Measurements from ENCODE around the gene TBC1D10A. TPM values are rescaled to one million over a fixed set of nuclear protein-coding genes. Genes with fewer than 3 reads are reported as not detected.

TBC1D10A gene
- total RNA-seq, 6 donors from 2014 or later = 22.6 to 61.0 (median 36.2) TPM

DNA sequence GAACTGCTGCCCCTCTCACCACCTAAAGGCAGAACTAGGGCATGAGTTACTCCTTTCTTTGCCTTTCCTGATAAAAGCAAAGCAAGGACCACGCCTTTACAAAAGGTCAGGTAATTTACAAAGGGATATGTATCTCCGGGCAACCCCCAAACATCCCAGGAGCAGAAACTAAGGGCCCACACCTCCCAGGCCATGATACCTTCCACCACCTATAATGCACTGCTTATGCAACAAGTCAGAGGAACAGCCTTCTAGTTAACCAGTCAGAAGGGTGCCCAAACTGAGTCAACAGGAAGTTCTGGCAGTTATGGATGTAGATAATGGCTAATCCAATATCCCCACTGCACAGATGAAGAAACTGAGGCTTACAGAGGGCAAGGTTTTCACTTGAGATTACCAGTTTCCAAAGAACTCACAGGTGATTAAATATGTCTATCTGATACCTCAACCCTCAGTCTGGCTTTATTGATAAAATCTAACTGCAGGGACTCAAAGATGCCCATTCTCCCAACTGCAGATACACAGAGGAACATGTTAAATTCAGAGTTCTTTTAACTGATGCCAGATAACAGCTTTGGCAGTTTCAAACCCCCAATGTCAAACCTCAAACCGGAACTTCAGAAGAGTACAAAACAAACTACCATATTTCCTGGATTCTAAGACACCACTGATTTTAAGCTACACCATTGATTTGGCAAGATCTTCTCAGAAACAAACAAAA lies 20.7 kb downstream of the TBC1D10A start:
- ATAC-seq (ENCODE audit: low FRiP score in 2 of 2) (no peak), DNase-seq (no peak)
- 24 to 35% methylated on average over 3 of the region's 3 CpGs for WGBS, 2 donors
- Histone ChIP-seq H3K9me3 (no peaks in the 10 kb centered on the region), H3K4me3 (peak overlapping the region in 2 of 4 donors; percentile 7 to 24), H3K27me3 (no peaks in the 10 kb centered on the region), H3K36me3 (peaks cover 0 to 14% (median 2%) of the 10 kb centered on the region in 4 donors), H3K4me1 (peaks cover 100% of the 10 kb centered on the region in 4 donors), H3K27ac (peak overlapping the region; percentile 85 to 94 (median 88))
- TF ChIP-seq POLR2A (IDR thresholded peaks at IDR 0.05) (peak in 1 of 4 donors; percentile 1), POLR2AphosphoS5 (IDR thresholded peaks at IDR 0.05) (no peak), EP300 (IDR thresholded peaks at IDR 0.05) (no peak)
- TF ChIP-seq, protein P1, sequence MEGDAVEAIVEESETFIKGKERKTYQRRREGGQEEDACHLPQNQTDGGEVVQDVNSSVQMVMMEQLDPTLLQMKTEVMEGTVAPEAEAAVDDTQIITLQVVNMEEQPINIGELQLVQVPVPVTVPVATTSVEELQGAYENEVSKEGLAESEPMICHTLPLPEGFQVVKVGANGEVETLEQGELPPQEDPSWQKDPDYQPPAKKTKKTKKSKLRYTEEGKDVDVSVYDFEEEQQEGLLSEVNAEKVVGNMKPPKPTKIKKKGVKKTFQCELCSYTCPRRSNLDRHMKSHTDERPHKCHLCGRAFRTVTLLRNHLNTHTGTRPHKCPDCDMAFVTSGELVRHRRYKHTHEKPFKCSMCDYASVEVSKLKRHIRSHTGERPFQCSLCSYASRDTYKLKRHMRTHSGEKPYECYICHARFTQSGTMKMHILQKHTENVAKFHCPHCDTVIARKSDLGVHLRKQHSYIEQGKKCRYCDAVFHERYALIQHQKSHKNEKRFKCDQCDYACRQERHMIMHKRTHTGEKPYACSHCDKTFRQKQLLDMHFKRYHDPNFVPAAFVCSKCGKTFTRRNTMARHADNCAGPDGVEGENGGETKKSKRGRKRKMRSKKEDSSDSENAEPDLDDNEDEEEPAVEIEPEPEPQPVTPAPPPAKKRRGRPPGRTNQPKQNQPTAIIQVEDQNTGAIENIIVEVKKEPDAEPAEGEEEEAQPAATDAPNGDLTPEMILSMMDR (IDR thresholded peaks at IDR 0.05) = no peak

GRCh38 chr22:30305519-30305905 lies 21.2 kb downstream of the TBC1D10A start:
- H3K4me3 ChIP-seq = peak overlapping the region in 2 of 4 donors; percentile 7 to 24
- ATAC-seq (ENCODE audit: low FRiP score in 2 of 2) (peak; percentile 68 to 87), DNase-seq (peak in 1 of 2 donors; percentile 76)
- H3K4me1 ChIP-seq = peaks cover 100% of the 10 kb centered on the region in 4 donors
- H3K27me3 ChIP-seq = no peaks in the 10 kb centered on the region
- H3K9me3 ChIP-seq = no peaks in the 10 kb centered on the region
- H3K36me3 ChIP-seq = peaks cover 0 to 20% (median 2%) of the 10 kb centered on the region in 4 donors
- 5 to 11% methylated on average over 4 of the region's 4 CpGs for WGBS, 2 donors
- TF ChIP-seq EP300 (IDR thresholded peaks at IDR 0.05) (peak in 1 of 4 donors; percentile 7), POLR2AphosphoS5 (IDR thresholded peaks at IDR 0.05) (peak; percentile 39 to 66), POLR2A (IDR thresholded peaks at IDR 0.05) (peak in 3 of 4 donors; percentile 14 to 74 (median 48))
- TF ChIP-seq, protein P1 (IDR thresholded peaks at IDR 0.05) = no peak
- peak overlapping the region; percentile 85 to 94 (median 88) for H3K27ac ChIP-seq

DNA sequence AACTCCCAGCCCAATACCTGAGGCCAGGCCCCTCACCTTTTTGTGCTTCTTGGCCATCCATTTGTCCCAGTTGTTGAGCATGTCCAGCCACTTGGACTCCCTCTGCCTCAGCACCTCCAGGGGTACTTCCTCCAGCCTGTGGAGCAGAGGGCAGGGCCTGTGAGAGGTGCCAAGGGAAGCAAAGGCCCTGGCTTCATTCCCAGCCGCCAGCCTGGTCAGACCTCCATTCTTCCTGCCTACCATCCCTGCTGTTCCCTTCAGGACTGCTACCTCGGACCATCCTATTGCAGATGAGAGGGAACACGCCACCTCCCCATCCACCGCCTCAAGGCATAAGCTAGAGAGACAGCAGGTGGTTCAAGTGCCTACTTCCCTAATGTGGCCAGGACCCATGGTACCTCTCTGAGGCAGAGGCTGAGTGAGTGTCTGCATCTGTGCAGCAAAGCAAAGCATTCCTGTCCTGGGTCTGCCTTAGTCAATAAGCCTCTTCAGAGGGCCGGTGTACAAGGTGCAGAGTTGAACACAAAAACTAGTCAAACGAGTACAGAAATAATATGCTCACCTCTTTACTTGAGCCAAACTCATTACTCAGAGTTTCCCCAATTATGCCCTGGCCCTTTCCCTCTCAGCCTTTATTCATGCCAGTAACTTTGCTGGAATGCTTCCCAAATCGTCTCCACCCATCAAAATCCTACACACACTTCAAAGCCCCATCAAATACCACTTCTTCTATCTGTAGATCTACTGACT lies 22.1 kb downstream of the TBC1D10A start:
- ATAC-seq (ENCODE audit: low FRiP score in 2 of 2) = peak; percentile 18 to 78
- DNase-seq = peak in 1 of 2 donors; percentile 71
- Histone ChIP-seq H3K4me3 (no peak overlapping the region), H3K9me3 (no peaks in the 10 kb centered on the region), H3K36me3 (peaks cover 0 to 28% (median 4%) of the 10 kb centered on the region in 4 donors), H3K4me1 (peaks cover 93 to 99% (median 95%) of the 10 kb centered on the region in 4 donors), H3K27ac (peak overlapping the region; percentile 85 to 94 (median 88)), H3K27me3 (no peaks in the 10 kb centered on the region)
- WGBS, 2 donors = 34 to 35% methylated on average over 4 to 7 of the region's 7 CpGs
- TF ChIP-seq POLR2A (IDR thresholded peaks at IDR 0.05) = no peak
- peak in 1 of 2 donors; percentile 24 for TF ChIP-seq POLR2AphosphoS5 (IDR thresholded peaks at IDR 0.05)
- TF ChIP-seq, protein P1 (IDR thresholded peaks at IDR 0.05) = no peak
- TF ChIP-seq EP300 (IDR thresholded peaks at IDR 0.05) = no peak

DNA sequence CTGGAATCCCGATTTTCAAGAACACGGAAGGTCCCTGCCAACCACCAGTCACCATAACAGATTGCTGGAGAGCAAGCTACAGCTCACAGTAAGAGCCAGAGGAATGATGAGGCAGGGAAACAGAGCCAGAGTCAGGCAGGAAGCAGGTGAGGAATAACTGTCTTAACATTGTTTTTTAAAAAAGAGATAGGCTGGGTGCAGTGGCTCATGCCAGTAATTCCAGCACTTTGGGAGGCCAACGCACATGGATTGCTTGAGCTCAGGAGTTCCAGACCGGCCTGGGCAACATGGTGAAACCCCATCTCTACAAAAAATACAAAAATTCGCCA lies 24.0 kb downstream of the TBC1D10A start:
- TF ChIP-seq POLR2AphosphoS5 (IDR thresholded peaks at IDR 0.05) (no peak), EP300 (IDR thresholded peaks at IDR 0.05) (no peak), POLR2A (IDR thresholded peaks at IDR 0.05) (no peak)
- TF ChIP-seq, protein P1 (IDR thresholded peaks at IDR 0.05) = no peak
- no peak for DNase-seq
- Histone ChIP-seq H3K27me3 (no peaks in the 10 kb centered on the region), H3K27ac (peak overlapping the region; percentile 85 to 94 (median 88)), H3K9me3 (no peaks in the 10 kb centered on the region), H3K36me3 (peaks cover 3 to 46% (median 17%) of the 10 kb centered on the region in 4 donors), H3K4me1 (peaks cover 87 to 99% (median 92%) of the 10 kb centered on the region in 4 donors), H3K4me3 (no peak overlapping the region)
- 57 to 68% methylated on average over 5 of the region's 5 CpGs for WGBS, 2 donors
- no peak for ATAC-seq (ENCODE audit: low FRiP score in 2 of 2)
